LNCaP clone FGC (cell line): ENCODE results near the gene YTHDF1.

Experiments
- DNase-seq: peaks from one replicate; pipeline ENCODE4 v3.0.0-alpha.2; 2011; ENCODE audit warnings: low read depth
- H3K4me3 ChIP-seq: 2 replicates; pipeline ENCODE4 v1.5.1; 2011; ENCODE audit warnings: mild to moderate bottlenecking, low read depth, low read length, control low read depth
- TF ChIP-seq, protein P1 (sequence below): IDR thresholded peaks from 2 replicates; pipeline ENCODE4 v1.5.1; 2012; ENCODE audit warnings: mild to moderate bottlenecking; ENCODE audit not compliant: control insufficient read depth, insufficient read depth; ENCODE audit errors: extremely low read depth

Gene YTHDF1

GRCh38 chr20:63167026-63167917 is 48.7 kb downstream of the YTHDF1 start:
- TF ChIP-seq, protein P1, sequence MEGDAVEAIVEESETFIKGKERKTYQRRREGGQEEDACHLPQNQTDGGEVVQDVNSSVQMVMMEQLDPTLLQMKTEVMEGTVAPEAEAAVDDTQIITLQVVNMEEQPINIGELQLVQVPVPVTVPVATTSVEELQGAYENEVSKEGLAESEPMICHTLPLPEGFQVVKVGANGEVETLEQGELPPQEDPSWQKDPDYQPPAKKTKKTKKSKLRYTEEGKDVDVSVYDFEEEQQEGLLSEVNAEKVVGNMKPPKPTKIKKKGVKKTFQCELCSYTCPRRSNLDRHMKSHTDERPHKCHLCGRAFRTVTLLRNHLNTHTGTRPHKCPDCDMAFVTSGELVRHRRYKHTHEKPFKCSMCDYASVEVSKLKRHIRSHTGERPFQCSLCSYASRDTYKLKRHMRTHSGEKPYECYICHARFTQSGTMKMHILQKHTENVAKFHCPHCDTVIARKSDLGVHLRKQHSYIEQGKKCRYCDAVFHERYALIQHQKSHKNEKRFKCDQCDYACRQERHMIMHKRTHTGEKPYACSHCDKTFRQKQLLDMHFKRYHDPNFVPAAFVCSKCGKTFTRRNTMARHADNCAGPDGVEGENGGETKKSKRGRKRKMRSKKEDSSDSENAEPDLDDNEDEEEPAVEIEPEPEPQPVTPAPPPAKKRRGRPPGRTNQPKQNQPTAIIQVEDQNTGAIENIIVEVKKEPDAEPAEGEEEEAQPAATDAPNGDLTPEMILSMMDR: no peak
- no peak for DNase-seq
- no peak overlapping the region for H3K4me3 ChIP-seq

- no peak overlapping the region for H3K4me3 ChIP-seq
- no peak for DNase-seq
- TF ChIP-seq, protein P1: no peak
These were observed 49.5 kb downstream of the YTHDF1 start for GRCh38 chr20:63166193-63167020.

DNA sequence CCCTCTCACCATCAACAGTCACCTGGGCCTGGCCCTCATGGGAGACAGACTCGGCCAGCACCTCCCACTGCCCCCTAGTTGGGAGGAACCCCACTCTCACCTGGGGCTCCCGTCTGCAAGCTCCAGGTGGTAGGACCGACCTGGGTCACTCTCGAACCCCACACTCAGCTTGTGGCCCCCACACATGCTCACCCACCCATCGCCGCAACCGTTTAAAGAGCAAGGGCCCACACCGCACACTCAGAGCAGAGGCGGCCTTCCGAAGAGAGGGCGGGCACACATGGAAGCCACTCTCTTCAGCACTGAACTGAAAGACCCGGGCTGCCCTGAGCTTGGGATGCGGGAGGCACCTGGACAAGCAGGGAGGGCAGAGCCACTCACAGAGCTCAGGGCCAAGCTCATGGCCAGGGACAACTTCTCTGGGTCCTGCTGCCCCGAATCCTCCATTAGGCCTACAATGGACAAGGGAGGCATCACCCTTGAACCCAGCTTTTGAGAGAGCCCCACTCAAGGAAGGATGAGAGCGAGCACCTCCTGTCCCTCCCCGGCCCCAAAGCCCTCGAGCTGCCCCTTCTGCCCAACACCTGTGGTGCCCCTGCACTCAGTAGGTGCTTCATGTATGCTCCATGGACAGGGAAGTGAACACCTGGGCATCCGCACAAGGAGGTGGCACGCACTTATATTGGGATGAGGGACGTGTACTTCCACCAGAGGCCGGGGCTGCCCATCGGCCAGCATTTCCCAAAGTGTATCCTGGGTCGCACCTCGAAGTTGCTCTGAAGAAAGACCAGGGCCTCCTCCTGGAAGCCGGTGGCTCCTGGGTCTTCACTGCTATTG is 50.4 kb downstream of the YTHDF1 start:
- no peak overlapping the region for H3K4me3 ChIP-seq
- TF ChIP-seq, protein P1: no peak
- no peak for DNase-seq

DNA sequence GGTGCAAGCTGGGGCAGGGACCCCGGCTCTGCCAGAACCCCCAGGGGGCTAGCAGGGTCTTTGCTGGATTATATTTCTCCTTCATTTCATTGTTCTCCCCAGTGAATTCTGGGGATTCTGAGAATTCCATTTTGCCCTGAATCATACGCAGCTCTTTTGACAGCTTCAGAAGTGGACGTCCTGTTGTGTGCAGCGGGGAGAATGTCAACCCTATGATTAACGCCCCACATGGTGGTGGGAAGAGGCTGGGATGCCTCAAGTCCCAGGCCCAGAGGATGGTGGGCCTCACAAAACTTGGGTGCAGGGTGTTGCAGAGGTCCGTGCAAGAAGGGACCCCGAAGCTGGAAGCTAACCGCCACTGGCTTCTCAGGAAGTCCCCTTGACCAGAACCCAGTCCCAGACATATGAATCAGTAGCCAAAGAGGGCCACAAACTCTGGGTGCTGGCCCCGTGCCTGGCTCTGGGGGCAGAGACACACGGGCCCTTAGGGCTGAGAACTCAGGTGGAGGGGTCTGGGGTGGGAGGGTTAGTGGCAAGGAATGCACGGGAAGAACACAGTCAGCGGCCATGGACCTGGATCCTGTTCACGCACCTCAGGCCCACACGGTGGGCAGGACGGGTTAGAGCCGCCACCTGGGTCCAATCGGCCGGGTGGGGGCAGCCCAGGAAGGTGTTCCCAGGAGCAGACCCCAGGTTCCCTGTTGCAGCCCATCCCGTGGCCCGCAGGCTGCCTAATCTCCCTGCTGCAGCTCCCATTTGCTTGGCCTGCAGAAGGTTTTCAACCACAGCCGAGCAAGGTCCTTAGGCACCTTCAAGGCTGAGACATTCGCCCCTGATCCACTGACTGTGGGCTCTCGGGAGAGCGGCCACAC is 51.2 kb downstream of the YTHDF1 start:
- no peak for DNase-seq
- TF ChIP-seq, protein P1: no peak
- no peak overlapping the region for H3K4me3 ChIP-seq

- DNase-seq: no peak
- H3K4me3 ChIP-seq: no peak overlapping the region
These were observed 52.1 kb downstream of the YTHDF1 start for GRCh38 chr20:63163596-63164483.

More at GRCh38 chr20:63163596-63164483, 52.1 kb downstream of the YTHDF1 start:
- TF ChIP-seq, protein P1: no peak
